Lower leg skin (tissue), 3 donors: ENCODE data around the gene ZNF778.

Source experiments
- POLR2A ChIP-seq, 2 donors: fragments of 450-650 bp; IDR thresholded peaks; one replicate each; pipeline ENCODE4 v1.6.1; 2016 to 2017; ENCODE audit warnings: antibody characterized with exemption in 2 of 2, mild to moderate bottlenecking in 1 of 2, moderate library complexity in 1 of 2
- TF ChIP-seq, protein P1 (sequence below), 3 donors: fragments of 450-650 bp; IDR thresholded peaks; one replicate each; pipeline ENCODE4 v1.5.1; 2016; ENCODE audit warnings: antibody characterized with exemption in 3 of 3, mild to moderate bottlenecking in 3 of 3, moderate library complexity in 2 of 3

DNA sequence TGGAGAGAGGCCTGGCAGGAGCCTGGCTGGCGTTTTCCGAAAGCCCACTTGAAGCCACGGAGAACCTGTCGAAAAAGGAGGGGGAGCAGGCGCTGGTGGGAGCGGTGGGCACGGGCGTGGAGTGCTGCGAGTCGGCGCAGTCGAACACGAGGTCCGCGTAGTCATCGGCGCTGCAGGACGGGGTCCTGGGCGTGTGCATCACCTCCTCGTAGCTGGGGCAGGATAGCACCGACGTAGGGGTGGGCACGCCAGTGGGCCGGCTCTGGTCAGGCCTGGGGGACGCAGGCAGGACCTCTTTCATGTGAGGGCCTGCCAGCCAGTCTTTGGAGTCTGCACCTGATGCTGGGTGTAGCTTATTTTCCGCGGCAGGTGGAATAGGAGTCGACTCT is 63.7 kb downstream of the ZNF778 start:
- TF ChIP-seq, protein P1, sequence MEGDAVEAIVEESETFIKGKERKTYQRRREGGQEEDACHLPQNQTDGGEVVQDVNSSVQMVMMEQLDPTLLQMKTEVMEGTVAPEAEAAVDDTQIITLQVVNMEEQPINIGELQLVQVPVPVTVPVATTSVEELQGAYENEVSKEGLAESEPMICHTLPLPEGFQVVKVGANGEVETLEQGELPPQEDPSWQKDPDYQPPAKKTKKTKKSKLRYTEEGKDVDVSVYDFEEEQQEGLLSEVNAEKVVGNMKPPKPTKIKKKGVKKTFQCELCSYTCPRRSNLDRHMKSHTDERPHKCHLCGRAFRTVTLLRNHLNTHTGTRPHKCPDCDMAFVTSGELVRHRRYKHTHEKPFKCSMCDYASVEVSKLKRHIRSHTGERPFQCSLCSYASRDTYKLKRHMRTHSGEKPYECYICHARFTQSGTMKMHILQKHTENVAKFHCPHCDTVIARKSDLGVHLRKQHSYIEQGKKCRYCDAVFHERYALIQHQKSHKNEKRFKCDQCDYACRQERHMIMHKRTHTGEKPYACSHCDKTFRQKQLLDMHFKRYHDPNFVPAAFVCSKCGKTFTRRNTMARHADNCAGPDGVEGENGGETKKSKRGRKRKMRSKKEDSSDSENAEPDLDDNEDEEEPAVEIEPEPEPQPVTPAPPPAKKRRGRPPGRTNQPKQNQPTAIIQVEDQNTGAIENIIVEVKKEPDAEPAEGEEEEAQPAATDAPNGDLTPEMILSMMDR (IDR thresholded peaks at IDR 0.05) = no peak
- no peak for TF ChIP-seq POLR2A (IDR thresholded peaks at IDR 0.05)
